ENCODE measurements around the gene EXPH5. TPM values are rescaled to one million over a fixed set of nuclear protein-coding genes. Genes with fewer than 3 reads are reported as not detected.
"Not testable (repeated sequence)": the region's sequence is repeated elsewhere in the genome, so short reads cannot be mapped to it uniquely, and the experiment has no call there.

Gene EXPH5
- total and polyA plus RNA-seq, 2 experiments from 2014 or later: not detected

DNA sequence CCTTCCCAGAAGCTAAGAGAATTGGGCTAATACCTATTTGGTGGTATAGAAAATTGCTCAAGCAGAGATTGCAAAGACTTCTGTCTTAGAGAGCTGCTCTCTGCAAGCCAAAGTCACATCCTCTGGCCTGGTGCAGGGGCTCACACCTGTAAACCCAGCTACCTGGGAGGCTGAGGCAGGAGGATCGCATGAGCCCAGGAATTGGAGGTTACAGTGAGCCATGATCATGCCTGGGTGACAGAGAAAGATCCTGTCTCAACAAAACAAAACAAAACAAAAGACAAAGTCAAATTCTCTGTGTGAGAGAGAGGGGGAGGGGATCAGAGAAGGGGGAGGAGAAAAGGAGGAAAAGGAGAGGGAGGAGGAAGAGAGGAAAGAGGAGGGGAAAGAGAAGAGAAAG, 15.0 kb upstream of the EXPH5 start:
- in situ Hi-C loops (cut with MboI): no loop called here
- H2AFZ ChIP-seq: no peak overlapping the region
- 86 to 100% methylated on average over 1 of the region's 1 CpG for WGBS, 2 experiments (ENCODE audit: low coverage in 1 of 2, low lambda C conversion rate in 2 of 2, missing lambda C conversion rate in 2 of 2)
- H3K9me2 ChIP-seq (ENCODE audit: insufficient read depth): no peaks in the 10 kb centered on the region
- no peak overlapping the region for H3K4me3 ChIP-seq
- 0 out of 2 replicates have a peak, but pooled peaks cover 4% of the 10 kb centered on the region for H3K27me3 ChIP-seq (replicated peaks; ENCODE audit: insufficient read depth)
- no peak overlapping the region for H3K27ac ChIP-seq
- DNase-seq: no peak
- H3F3A ChIP-seq (ENCODE audit: insufficient read depth): no peaks in the 10 kb centered on the region
- H3K4me2 ChIP-seq (ENCODE audit: unreplicated experiment): no peak overlapping the region
- no peak overlapping the region for H3K9ac ChIP-seq
- H3K36me3 ChIP-seq (ENCODE audit: low read depth): no peaks in the 10 kb centered on the region
- H3K4me1 ChIP-seq (ENCODE audit: insufficient read depth): no peaks in the 10 kb centered on the region
- no peak for TF ChIP-seq EZH2 (IDR thresholded peaks at IDR 0.05; ENCODE audit: insufficient read depth, poor library complexity, severe bottlenecking)
- no peak for TF ChIP-seq EZH2phosphoT487 (IDR thresholded peaks at IDR 0.05; ENCODE audit: insufficient read depth, low read depth)
- no peaks in the 10 kb centered on the region for H3K9me3 ChIP-seq (ENCODE audit: low read depth)
- H4K20me1 ChIP-seq (ENCODE audit: insufficient read depth): no peaks in the 10 kb centered on the region
- no peaks in the 10 kb centered on the region for H3K79me2 ChIP-seq (ENCODE audit: insufficient read depth)

DNA sequence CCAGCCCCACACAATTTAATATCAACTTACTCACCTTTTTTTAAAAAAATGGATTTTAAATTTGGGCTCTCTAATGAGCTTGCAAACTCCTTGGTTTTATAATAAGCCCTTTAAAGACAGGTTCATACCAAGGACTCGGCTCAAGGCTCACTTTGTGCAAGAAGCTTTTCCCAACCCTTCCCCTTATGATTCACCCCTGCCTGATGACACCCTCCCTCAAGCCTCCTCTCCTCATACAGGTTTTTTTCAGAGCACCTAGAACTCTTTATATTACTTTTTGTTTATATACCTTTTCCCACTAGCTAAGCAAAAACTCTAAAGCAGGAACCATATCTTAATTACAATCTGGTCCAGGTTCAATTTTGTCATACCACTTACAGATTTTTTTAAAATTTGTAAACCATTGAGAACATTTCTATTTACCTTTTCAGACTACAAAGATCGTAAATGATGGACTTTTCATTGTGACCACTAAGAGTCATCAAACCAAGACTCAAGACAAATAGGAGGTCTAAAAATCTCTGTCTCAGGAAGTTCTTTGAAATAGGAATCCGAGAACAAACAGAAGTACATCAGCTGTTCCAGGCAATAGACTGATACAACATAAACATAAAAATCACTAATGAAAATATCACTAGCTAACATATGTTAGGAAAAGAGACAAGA, 13.1 kb upstream of the EXPH5 start:
- Histone ChIP-seq H4K20me1 (ENCODE audit: insufficient read depth) (no peaks in the 10 kb centered on the region), H3K9ac (no peak overlapping the region), H3K4me2 (ENCODE audit: unreplicated experiment) (no peak overlapping the region), H3K4me1 (ENCODE audit: insufficient read depth) (peaks cover under 1% of the 10 kb centered on the region; the same call in 1 of the 2 replicates), H3K27ac (no peak overlapping the region), H3F3A (ENCODE audit: insufficient read depth) (no peaks in the 10 kb centered on the region), H2AFZ (no peak overlapping the region), H3K9me2 (ENCODE audit: insufficient read depth) (no peaks in the 10 kb centered on the region), H3K9me3 (ENCODE audit: low read depth) (no peaks in the 10 kb centered on the region), H3K4me3 (no peak overlapping the region), H3K27me3 (replicated peaks; ENCODE audit: insufficient read depth) (0 out of 2 replicates have a peak, but pooled peaks cover 5% of the 10 kb centered on the region), H3K79me2 (ENCODE audit: insufficient read depth) (no peaks in the 10 kb centered on the region), H3K36me3 (ENCODE audit: low read depth) (no peaks in the 10 kb centered on the region)
- in situ Hi-C loops (cut with MboI): no loop called here
- DNase-seq: no peak
- 64 to 73% methylated on average over 3 of the region's 3 CpGs for WGBS, 2 experiments (ENCODE audit: low coverage in 1 of 2, low lambda C conversion rate in 2 of 2, missing lambda C conversion rate in 2 of 2)
- TF ChIP-seq EZH2phosphoT487 (IDR thresholded peaks at IDR 0.05; ENCODE audit: insufficient read depth, low read depth) (no peak), EZH2 (IDR thresholded peaks at IDR 0.05; ENCODE audit: insufficient read depth, poor library complexity, severe bottlenecking) (no peak)

DNA sequence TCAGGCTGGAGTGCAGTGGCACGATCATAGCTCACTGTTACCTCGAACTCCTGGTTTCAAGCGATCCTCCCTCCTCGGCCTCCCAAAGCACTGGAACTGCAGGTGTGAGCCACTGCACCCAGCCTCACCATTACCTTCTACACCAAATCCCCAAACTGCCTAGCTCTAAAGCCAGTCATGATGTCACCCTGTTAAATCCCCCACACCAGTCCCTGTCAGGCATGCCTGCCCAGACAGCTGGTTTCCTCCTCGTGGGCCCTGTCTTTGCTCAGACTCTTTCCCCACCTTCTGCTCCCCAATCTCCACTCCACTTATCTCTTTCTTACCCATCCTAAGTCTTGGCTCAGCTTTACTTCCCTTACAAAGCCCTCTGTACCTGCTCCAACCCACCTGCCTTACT, 12.5 kb upstream of the EXPH5 start:
- H3K4me3 ChIP-seq: no peak overlapping the region
- no peaks in the 10 kb centered on the region for H3K36me3 ChIP-seq (ENCODE audit: low read depth)
- no peaks in the 10 kb centered on the region for H4K20me1 ChIP-seq (ENCODE audit: insufficient read depth)
- no peak overlapping the region for H2AFZ ChIP-seq
- H3F3A ChIP-seq (ENCODE audit: insufficient read depth): no peaks in the 10 kb centered on the region
- H3K9ac ChIP-seq: no peak overlapping the region
- peaks cover 4% of the 10 kb centered on the region; the same call in 1 of the 2 replicates for H3K4me1 ChIP-seq (ENCODE audit: insufficient read depth)
- no peak overlapping the region for H3K27ac ChIP-seq
- TF ChIP-seq EZH2phosphoT487 (IDR thresholded peaks at IDR 0.05; ENCODE audit: insufficient read depth, low read depth): no peak
- TF ChIP-seq EZH2 (IDR thresholded peaks at IDR 0.05; ENCODE audit: insufficient read depth, poor library complexity, severe bottlenecking): no peak
- no peak for DNase-seq
- no peaks in the 10 kb centered on the region for H3K79me2 ChIP-seq (ENCODE audit: insufficient read depth)
- no peaks in the 10 kb centered on the region for H3K9me2 ChIP-seq (ENCODE audit: insufficient read depth)
- no peaks in the 10 kb centered on the region for H3K9me3 ChIP-seq (ENCODE audit: low read depth)
- no peak overlapping the region for H3K4me2 ChIP-seq (ENCODE audit: unreplicated experiment)
- H3K27me3 ChIP-seq (replicated peaks; ENCODE audit: insufficient read depth): 0 out of 2 replicates have a peak, but pooled peaks cover 5% of the 10 kb centered on the region
- 48 to 51% methylated on average over 5 of the region's 5 CpGs for WGBS, 2 experiments (ENCODE audit: low coverage in 1 of 2, low lambda C conversion rate in 2 of 2, missing lambda C conversion rate in 2 of 2)
- in situ Hi-C loops (cut with MboI): no loop called here

DNA sequence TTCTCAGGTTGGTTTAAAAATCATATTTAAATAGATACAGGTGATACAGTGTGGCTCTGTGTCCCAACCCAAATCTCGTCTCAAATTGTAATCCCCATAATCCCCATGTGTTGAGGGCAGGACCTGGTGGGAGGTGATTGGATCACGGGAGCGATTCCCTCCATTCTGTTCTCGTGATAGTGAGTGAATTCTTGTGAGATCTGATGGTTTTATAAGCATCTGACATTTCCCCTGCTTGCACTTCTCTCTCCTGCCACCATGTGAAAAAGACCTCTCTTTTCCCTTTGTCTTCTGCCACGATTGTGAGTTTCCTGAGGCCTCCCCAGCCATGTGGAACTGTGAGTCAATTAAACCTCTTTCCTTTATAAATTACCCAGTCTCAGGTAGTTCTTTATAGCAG, 9.2 kb upstream of the EXPH5 start:
- H3K79me2 ChIP-seq (ENCODE audit: insufficient read depth); H3K9me2 ChIP-seq (ENCODE audit: insufficient read depth); H2AFZ ChIP-seq; H3K4me2 ChIP-seq (ENCODE audit: unreplicated experiment); H3K9ac ChIP-seq; H3F3A ChIP-seq (ENCODE audit: insufficient read depth); H3K4me1 ChIP-seq (ENCODE audit: insufficient read depth); in situ Hi-C loops (cut with MboI); DNase-seq; H3K36me3 ChIP-seq (ENCODE audit: low read depth); H3K4me3 ChIP-seq; H3K9me3 ChIP-seq (ENCODE audit: low read depth); H4K20me1 ChIP-seq (ENCODE audit: insufficient read depth); H3K27ac ChIP-seq: not testable (repeated sequence)
- WGBS, 2 experiments (ENCODE audit: low coverage in 1 of 2, low lambda C conversion rate in 2 of 2, missing lambda C conversion rate in 2 of 2): 70% methylated on average over 5 of the region's 5 CpGs
- 0 out of 2 replicates have a peak, but pooled peaks cover 15% of the 10 kb centered on the region for H3K27me3 ChIP-seq (replicated peaks; ENCODE audit: insufficient read depth)
